Left hindlimb (tissue), 1 donor: ENCODE data around the gene CD72.
"Not testable (repeated sequence)": the region's sequence is repeated elsewhere in the genome, so short reads cannot be mapped to it uniquely, and the experiment has no call there.

Source experiments
- DNase-seq: peaks from one replicate; pipeline ENCODE4 v3.0.0-alpha.2; 2018

The CD72 gene

DNA sequence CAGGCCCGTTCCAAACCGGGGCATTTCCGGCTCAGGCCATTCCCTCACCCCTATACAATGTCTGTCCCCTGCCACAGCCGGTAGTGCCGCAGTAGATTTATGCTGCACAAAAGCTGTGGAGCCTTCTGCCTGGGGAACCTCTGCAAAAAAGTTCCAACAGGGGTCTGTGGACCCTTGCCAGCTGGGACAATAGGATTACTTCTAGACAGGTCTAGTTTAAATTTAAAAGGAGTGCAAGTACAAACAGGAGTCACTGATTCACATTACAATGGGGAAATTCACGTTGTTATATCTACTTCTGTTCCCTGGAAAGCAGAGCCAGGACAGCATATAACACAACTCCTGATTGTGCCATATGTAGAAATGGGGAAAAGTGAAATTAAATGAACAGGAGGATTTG is 34.7 kb downstream of the CD72 start:
- not testable (repeated sequence) for DNase-seq

DNA sequence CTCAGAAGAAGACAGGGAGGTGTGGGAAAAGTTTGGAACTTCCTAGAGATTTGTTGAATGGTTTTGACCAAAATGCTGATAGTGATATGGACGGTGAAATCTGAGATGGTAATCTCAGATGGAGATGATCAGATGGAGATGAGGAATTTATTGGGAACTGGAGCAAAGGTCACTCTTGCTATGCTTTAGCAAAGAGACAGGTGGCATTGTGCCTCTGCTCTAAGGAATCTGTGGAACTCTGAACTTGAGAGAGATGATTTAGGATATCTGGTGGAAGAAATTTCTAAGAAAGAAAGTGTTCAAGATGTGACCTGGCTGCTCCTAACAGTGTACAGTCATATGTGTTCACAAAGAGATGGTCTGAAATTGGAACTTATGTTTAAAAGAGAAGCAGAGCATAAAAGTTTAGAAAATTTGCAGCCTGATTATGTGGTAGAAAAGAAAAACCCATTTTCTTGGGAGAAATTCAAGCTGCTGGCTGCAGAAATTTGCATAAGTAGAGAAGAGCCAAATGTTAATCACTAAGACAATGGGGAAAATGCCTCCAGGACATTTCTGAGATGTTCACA is 38.5 kb downstream of the CD72 start:
- not testable (repeated sequence) for DNase-seq

DNA sequence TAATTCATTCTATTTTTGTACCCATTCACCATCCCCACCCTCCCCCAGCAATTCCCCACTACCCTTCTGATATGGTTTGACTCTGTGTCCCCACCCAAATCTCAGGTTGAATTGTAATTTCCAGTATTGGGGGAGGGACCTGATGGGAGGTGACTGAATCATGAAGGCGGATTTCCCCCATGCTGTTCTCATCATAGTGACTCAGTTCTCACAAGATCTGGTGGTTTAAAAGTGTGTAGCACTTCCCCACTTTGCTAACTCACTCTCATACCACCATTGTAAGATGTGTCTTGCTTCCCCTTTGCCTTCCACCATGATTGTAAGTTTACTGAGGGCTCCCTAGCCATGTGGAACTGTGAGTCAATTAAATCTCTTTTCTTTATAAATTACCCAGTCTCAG is 39.1 kb downstream of the CD72 start:
- DNase-seq = no peak

DNA sequence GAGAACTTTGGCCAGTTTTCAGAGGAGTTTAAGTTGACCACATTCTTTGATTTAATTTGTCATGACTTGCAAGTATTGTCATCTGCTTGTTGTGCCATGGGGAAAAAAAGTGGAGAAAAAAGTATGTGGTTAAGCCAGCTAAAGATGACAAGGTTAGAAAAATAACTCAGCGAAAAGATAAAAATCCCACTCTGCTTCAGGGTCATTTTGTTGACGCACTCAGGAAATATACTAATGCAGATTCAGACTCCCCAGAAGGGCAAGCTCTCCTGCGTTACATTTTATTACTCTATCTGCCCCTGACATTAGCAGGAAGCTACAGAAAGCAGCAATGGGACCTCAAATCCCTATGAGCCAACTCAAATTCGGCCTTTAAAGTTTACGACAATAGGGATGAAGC is 40.7 kb downstream of the CD72 start:
- no peak for DNase-seq

DNA sequence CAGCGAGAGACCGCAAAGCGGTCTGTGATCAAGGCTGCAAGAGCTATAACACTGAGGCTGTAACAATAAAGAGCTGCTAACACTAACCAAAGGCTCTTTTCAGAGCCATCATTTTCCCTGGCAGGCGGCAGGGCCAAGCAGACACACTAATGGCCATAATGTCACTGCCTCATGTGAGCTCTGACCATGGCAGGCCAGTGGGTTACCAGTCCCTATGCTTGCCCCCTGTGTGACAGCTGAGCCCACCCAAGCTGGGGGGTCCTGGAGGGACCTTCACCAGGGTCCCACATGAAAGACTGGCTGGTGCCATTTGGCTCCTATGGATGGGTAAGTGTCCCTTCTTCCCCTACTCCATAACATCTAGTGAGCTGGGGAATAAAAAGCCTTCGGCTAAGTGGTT is 42.7 kb downstream of the CD72 start:
- no peak for DNase-seq

DNA sequence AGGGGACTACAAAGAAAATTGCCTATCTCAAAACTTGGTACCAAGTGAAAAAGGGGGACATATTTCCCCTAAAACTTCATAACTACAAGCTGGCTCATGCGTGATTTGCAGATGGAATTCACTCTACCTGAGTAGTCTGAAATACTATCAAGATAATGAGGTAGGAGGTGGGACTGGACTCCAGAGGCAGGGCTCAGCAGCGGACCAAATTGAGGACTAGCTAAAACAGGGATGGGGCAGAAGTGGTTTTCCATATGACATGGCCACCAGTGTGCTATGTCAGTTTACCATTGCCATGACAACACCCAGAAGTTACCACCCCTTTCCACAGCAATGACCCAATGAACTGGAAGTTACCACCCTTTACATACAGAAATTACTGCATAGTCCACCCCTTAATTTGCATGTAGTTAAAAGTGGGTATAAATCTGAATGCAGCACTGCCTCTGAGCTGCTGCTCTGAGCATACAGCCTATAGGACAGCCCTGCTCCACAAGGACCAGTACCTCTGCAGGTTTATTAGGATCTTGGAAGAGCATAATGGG is 43.6 kb downstream of the CD72 start:
- no peak for DNase-seq

DNA sequence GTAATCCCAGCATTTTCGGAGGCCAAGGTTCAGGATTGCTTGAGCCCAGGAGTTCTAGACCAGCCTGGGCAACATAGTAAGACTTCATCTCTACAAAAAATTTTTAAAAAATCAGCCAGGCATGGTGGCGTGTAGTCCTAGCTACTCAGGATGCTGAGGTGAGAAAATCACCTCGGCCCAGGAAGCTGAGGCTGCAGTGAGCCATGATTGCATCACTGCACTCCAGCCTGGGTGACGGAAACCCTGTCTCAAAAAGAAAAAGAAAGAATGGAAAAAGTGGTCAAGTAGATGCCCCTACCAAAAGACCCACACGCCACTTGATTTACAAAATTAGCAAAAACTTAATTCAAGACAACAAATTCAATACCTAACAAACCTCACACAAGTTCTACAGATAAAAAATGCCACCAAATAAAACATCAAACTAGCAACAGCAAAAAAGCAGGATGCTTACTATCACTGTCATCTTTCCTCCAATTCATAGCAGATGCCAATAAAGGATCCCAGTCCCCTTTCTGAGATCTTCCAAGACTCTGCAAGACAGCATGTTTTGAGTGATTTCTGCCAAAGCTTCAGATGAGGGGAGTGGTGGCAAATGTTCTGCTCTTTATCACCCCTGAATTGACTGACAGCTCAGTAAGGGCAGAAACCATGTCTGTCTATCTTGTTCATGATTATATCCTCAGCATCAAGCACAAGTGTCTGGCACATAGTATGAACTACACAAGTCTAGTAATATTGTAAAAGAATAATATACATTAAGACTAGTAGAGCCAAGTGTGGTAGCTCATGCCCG is 47.3 kb downstream of the CD72 start:
- DNase-seq = no peak

DNA sequence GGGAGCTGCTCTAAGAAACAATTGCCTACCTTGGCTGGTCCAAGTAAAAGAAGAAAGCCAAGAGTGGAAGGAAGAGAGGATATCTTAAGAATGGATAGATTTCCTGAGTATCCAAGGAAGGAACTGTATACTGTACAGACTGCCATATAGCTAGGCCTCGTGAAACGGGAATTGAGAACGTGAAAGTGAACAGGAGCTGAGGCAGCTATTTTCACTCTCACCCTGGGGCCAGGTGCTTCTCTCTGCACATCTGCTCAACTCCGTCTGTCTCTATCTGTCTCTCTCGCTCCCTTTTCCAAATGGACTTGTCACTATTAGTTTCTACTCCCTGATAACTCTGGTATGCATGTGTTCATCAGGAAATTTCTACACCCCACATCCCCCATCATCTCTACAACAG is 49.0 kb downstream of the CD72 start:
- no peak for DNase-seq

DNA sequence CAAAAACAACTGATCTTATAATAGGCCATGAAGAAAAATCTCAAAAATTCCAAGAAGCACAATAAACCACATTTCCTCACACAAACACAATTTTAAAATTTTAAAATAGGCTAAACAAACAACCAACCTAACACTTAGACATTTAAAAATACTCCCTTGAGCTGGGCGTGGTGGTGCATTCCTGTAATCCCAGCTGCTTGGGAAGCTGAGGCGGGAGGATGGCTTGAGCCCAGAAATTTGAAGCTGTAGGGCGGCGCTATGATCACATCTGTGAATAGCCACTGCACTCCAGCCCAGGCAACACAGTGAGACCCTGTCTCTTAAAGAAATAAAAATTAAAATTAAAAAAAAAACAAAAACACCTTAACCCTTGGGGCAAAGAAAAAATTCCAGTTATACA is 50.0 kb downstream of the CD72 start:
- no peak for DNase-seq

DNA sequence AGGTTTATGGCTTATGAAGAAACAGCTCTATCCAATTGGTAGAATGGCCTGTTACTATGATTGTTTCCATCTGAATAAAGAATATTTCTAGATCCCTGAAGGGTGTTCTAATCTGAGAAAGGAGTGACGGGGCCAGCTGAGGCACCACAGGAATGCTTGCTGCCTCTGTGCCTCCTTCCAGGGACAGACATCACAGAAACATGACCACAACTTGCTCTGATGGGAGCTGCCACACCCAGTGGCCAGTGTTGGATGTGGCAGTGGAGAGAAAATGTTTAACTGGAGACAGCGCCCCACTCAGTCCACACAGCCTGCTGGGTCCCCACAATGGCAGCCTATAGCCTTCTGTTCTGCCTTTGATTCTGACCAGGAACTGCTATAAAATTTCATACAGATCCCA is 51.8 kb downstream of the CD72 start:
- DNase-seq = peak; percentile 64

DNA sequence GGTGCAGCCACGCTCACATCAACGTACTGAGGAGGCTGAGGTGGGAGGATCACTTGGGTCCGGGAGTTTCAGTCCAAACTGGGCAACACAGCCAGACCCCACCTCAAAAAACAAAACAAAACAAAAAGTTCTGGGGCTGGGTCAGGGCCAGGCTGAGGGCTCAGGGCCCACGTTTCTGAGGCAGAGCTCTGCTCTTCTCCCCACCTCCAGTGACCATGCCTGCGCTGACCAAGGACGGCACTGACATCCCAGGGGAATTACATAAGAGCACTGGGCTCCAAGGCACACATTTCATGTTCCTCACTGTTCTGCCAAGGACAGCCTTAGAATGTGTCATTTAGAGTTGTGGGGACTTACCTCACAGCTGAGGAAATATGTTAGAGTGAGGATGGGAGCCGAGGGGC is 53.6 kb downstream of the CD72 start:
- no peak for DNase-seq

DNA sequence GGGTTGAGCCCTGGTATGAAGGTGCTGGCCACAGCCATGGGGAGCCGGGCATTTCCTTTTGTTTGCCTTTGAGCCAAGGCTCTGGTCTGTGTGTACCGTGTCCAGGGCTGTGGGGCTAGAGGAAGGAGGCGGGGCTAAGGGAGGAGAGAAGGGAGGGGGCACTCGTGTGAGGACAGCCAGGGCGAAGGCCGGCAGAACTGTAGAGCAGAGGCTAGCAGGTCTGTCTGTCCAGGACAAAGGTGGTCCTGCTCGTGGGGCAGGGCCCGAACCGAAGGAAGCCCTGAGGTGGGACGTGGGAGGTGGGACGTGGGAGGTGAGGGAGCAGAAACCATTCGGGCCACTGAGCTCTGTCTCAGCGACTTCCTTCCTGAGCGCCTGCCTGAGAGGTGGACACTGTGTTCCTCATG is 54.4 kb downstream of the CD72 start:
- DNase-seq = no peak

DNA sequence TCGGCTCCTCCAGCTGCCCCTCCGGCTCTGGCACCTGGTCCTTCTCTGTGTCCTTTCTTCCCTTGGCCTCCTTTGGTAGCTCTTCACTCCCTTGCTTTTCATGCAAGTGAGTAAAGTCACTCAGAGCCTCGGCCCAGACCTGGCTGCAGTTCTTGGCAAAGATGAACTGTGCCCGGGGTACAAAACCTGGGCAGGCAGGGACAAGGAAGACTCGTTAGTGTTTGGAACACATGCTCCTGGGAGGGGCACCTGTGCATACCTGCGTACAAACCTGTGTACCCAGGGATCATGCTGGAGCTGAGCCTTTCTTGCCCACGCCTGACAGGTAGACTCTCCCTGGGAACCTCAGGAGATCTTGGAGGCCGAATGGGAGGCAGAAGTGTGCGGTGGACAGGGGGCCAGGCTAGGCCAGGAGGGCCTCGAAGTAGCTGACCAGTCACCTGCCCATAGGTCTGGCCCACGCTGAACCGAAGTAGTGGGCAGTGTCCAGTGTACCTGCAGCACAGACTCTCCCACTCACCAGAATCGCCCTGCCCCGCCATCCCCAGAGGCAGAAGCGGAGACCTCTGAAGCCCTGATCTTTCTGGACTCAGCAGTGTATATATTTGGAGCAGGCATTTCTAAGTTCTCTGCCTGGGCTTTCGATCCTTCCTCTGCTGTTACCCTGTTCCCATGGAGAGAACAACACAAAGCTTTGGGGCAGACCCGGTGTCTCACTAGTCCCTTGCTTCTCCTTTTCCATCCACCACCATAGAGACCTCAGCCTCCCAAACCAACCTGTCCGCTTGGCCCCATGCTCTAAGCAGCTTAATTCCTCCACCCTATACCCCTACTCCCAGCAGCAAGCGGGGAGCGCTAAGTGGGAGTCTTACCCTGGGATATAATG is 55.1 kb downstream of the CD72 start:
- DNase-seq = no peak

DNA sequence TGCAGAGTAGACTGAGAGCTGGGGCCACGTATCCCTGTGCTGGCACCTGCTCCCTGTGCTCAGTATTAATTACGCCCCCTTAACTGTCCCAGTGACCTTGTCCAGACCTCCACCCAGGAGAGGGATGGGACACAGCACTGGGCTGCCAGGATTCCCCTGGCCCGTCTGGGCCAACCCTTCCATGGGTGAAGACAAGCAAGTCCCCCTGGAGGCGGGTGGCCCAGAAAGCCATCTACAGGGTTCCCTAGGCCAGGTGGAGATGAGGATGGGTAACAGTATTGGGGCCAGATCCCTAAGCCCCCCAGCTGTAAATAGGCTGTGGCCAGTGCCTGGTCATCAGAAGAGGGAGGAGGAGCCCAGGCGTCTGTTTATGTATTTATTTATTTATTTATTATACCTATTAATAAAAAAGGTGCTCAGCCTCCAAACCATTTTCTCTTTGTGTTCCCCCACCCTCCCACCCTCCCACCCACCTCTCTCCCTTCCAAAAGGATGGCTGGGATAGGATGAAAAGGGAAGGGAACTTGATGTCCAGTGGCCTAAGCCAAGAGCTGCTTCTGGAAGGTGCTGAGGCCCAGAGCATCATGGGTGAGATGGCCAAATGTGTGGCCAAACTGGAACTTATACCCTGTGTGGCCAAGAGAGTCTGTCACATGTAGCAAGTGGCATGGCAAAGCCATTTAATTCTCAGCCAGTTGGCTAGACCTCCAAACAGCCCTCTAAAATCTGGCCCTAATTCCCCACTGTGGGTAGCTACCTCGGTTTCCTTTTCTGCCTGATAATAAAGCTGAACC is 56.5 kb downstream of the CD72 start:
- no peak for DNase-seq

DNA sequence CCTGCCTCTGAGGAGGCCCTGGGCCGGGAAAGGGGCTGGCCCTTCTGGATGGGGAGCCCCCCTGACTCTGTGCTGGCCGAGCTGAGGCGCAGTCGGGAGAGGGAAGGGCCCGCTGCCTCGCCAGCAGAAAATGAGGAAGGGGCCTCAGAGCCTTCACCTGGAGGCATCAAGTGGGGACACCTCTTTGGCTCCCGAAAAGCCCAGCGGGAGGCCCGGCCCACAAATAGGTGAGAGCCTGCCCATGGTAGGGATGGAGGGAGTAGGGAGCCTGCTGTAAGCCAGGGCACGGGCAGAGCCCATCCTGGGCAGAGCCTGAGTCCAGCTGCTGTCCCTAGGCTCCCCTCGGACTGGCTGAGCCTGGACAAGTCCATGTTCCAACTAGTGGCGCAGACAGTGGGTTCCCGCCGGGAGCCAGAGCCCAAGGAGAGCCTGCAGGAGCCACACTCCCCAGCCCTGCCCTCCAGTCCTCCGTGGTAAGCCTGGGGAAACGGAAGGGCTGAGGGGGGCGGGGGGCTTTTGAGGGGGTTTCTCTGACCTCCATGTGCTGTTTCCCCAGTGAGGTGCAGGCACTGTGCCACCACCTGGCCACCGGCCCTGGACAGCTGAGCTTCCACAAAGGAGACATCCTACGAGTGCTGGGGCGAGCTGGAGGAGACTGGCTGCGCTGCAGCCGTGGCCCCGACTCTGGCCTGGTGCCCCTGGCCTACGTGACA is 57.4 kb downstream of the CD72 start:
- DNase-seq = no peak
